ENCODE measurements around the gene TEAD4.

TEAD4 gene

DNA sequence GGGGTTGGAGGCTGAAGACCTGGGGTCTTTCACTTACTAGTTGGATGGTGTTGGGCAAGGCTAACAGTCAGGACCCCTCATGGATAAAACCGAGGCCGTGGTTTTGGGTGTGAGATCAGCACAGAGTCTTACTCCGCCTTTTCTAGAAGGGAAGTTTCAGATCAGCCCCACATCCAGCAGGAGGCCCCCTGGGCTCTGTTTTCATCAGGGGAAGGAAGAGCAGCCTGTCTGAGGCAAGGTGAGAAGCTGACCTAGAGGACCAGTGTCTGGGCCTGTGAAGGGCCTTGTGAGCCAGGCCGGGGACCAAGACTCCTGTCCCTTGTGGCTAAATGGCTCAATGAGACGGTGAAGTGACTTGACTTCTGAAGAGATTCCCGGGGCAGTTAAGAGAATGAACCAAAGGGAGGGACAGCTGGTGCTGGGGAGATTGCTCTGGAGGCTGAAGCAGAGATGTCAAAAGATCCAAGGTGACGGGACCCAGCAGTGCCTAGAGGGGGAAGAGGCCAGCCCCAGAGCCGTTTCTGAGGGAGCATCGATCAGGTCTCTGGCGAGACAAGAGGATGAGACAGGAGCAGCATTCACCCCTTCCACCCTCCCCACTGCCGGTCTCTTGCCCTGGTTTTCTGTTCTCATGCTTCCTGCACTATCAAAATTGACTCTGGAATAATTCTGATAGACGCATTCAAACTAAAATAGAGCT, 77.9 kb downstream of the TEAD4 start:
- TF ChIP-seq, protein P1, sequence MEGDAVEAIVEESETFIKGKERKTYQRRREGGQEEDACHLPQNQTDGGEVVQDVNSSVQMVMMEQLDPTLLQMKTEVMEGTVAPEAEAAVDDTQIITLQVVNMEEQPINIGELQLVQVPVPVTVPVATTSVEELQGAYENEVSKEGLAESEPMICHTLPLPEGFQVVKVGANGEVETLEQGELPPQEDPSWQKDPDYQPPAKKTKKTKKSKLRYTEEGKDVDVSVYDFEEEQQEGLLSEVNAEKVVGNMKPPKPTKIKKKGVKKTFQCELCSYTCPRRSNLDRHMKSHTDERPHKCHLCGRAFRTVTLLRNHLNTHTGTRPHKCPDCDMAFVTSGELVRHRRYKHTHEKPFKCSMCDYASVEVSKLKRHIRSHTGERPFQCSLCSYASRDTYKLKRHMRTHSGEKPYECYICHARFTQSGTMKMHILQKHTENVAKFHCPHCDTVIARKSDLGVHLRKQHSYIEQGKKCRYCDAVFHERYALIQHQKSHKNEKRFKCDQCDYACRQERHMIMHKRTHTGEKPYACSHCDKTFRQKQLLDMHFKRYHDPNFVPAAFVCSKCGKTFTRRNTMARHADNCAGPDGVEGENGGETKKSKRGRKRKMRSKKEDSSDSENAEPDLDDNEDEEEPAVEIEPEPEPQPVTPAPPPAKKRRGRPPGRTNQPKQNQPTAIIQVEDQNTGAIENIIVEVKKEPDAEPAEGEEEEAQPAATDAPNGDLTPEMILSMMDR (conservative IDR thresholded peaks at IDR 0.05; ENCODE audit: low read depth, low read length), result no peak
- H3K9ac ChIP-seq, result no peak overlapping the region
- no peak overlapping the region for H3K4me2 ChIP-seq
- no peaks in the 10 kb centered on the region for H3K27me3 ChIP-seq (ENCODE audit: insufficient read depth, low read depth)
- no peaks in the 10 kb centered on the region for H3K4me1 ChIP-seq (ENCODE audit: low read depth, poor library complexity, severe bottlenecking)
- H4K20me1 ChIP-seq (ENCODE audit: insufficient read depth), result no peaks in the 10 kb centered on the region
- no peak overlapping the region for H3K27ac ChIP-seq
- no peaks in the 10 kb centered on the region for H3K36me3 ChIP-seq (ENCODE audit: insufficient read depth)
- H3K79me2 ChIP-seq (ENCODE audit: insufficient read depth, low read depth), result no peaks in the 10 kb centered on the region
- H2AFZ ChIP-seq (ENCODE audit: low read depth), result no peak overlapping the region
- no peak overlapping the region for H3K4me3 ChIP-seq (IDR thresholded peaks at IDR 0.05; ENCODE audit: insufficient read depth, low read depth, low read length)

DNA sequence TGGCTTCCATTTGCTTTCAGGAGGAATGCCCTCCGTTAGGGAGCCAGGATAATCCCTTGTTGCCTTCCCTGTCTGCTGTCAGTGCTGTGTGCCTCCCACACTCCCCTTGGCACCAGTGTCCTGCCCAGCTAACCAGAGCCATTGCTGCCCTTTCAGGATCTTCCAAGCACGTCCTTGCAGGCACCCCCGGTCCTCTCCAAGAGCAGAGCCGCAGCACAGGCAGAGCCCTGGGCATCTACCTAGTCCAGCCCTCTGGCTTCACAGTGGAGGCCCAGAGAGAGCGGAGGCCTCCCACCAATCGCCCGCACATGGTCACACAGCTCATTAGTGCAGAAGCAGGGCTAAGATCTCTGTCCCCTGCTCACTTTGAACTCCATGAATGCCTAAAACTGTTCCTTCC, 79.0 kb downstream of the TEAD4 start:
- Histone ChIP-seq H3K4me3 (IDR thresholded peaks at IDR 0.05; ENCODE audit: insufficient read depth, low read depth, low read length) (no peak overlapping the region), H2AFZ (ENCODE audit: low read depth) (no peak overlapping the region), H3K79me2 (ENCODE audit: insufficient read depth, low read depth) (no peaks in the 10 kb centered on the region), H3K9ac (no peak overlapping the region), H3K27me3 (ENCODE audit: insufficient read depth, low read depth) (no peaks in the 10 kb centered on the region), H3K27ac (no peak overlapping the region), H3K36me3 (ENCODE audit: insufficient read depth) (no peaks in the 10 kb centered on the region), H4K20me1 (ENCODE audit: insufficient read depth) (no peaks in the 10 kb centered on the region), H3K4me1 (ENCODE audit: low read depth, poor library complexity, severe bottlenecking) (no peaks in the 10 kb centered on the region), H3K4me2 (no peak overlapping the region)
- TF ChIP-seq, protein P1 (conservative IDR thresholded peaks at IDR 0.05; ENCODE audit: low read depth, low read length), result no peak

DNA sequence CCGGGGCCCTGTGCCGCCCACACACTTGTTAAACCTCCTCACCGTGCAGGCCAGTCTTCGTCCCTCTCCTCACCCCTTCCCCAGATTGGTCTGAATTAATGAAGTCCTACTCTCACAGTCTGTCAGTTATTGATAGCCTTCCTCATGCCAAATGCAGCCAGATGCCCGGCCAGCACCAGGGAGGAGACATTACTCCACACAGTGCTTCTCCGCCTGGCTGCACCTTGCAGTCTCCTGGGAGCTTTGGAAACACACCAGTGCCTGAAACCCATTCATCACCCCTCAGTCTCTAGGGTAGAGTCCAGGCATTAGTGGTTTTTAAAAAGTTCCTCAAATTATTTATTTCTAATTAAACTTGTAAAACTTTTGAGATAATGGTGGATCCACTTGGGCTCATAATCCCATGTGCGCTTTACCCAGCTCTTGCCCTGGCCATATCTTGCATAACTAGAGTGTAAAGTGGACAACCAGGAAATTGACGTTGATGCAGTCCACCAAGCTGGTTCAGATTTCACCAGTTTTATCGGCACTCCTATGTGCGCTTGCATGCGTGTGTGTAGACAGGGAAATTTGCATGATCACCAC, 79.8 kb downstream of the TEAD4 start:
- H3K4me3 ChIP-seq (IDR thresholded peaks at IDR 0.05; ENCODE audit: insufficient read depth, low read depth, low read length), result no peak overlapping the region
- no peak overlapping the region for H3K9ac ChIP-seq
- H3K27me3 ChIP-seq (ENCODE audit: insufficient read depth, low read depth), result no peaks in the 10 kb centered on the region
- H3K36me3 ChIP-seq (ENCODE audit: insufficient read depth), result no peaks in the 10 kb centered on the region
- H2AFZ ChIP-seq (ENCODE audit: low read depth), result no peak overlapping the region
- no peaks in the 10 kb centered on the region for H3K4me1 ChIP-seq (ENCODE audit: low read depth, poor library complexity, severe bottlenecking)
- H3K79me2 ChIP-seq (ENCODE audit: insufficient read depth, low read depth), result no peaks in the 10 kb centered on the region
- H3K27ac ChIP-seq, result no peak overlapping the region
- no peaks in the 10 kb centered on the region for H4K20me1 ChIP-seq (ENCODE audit: insufficient read depth)
- TF ChIP-seq, protein P1 (conservative IDR thresholded peaks at IDR 0.05; ENCODE audit: low read depth, low read length), result no peak
- no peak overlapping the region for H3K4me2 ChIP-seq

GRCh38 chr12:3040026-3040656, 80.9 kb downstream of the TEAD4 start:
- Histone ChIP-seq H3K9ac (no peak overlapping the region), H2AFZ (ENCODE audit: low read depth) (no peak overlapping the region), H4K20me1 (ENCODE audit: insufficient read depth) (no peaks in the 10 kb centered on the region), H3K36me3 (ENCODE audit: insufficient read depth) (no peaks in the 10 kb centered on the region), H3K4me1 (ENCODE audit: low read depth, poor library complexity, severe bottlenecking) (no peaks in the 10 kb centered on the region), H3K4me2 (no peak overlapping the region), H3K4me3 (IDR thresholded peaks at IDR 0.05; ENCODE audit: insufficient read depth, low read depth, low read length) (no peak overlapping the region), H3K27me3 (ENCODE audit: insufficient read depth, low read depth) (no peaks in the 10 kb centered on the region), H3K79me2 (ENCODE audit: insufficient read depth, low read depth) (no peaks in the 10 kb centered on the region), H3K27ac (no peak overlapping the region)
- TF ChIP-seq, protein P1 (conservative IDR thresholded peaks at IDR 0.05; ENCODE audit: low read depth, low read length), result no peak

Measured in KMS-11 (cell line).